NCI-H187 (cell line): ENCODE results near the gene TRAPPC12.
A peak's percentile ranks its signal among the peaks of the same experiment; 100 is the strongest.
"Not testable (repeated sequence)": the region's sequence is repeated elsewhere in the genome, so short reads cannot be mapped to it uniquely, and the experiment has no call there.

Source experiments
- DNase-seq, 2 experiments: peaks; one replicate each; lab custom pipeline; 2025; lab: John Stamatoyannopoulos, UW

The TRAPPC12 gene

GRCh38 chr2:3486047-3487027 is 106.8 kb downstream of the TRAPPC12 start:
- DNase-seq, result no peak

GRCh38 chr2:3487028-3487425 is 107.5 kb downstream of the TRAPPC12 start:
- no peak for DNase-seq

- no peak for DNase-seq
Observed at GRCh38 chr2:3487432-3487831, 107.9 kb downstream of the TRAPPC12 start.

GRCh38 chr2:3488061-3488531 is 108.6 kb downstream of the TRAPPC12 start:
- DNase-seq, result no peak

GRCh38 chr2:3488855-3489763 is 109.6 kb downstream of the TRAPPC12 start:
- peak; percentile 34 to 42 for DNase-seq

- DNase-seq, result no peak
Observed at GRCh38 chr2:3489764-3490115, 110.2 kb downstream of the TRAPPC12 start.

- no peak for DNase-seq
Observed at GRCh38 chr2:3490191-3491170, 111.0 kb downstream of the TRAPPC12 start.

- no peak for DNase-seq
Observed at GRCh38 chr2:3491306-3491705, 111.8 kb downstream of the TRAPPC12 start.

GRCh38 chr2:3491716-3492474 is 112.4 kb downstream of the TRAPPC12 start:
- DNase-seq, result no peak

- DNase-seq, result not testable (repeated sequence)
Observed at GRCh38 chr2:3492475-3492787, 112.9 kb downstream of the TRAPPC12 start.

GRCh38 chr2:3492951-3493614 is 113.6 kb downstream of the TRAPPC12 start:
- no peak for DNase-seq

GRCh38 chr2:3493615-3494007 is 114.1 kb downstream of the TRAPPC12 start:
- no peak for DNase-seq

GRCh38 chr2:3494984-3495666 is 115.6 kb downstream of the TRAPPC12 start:
- no peak for DNase-seq

- not testable (repeated sequence) for DNase-seq
Observed at GRCh38 chr2:3496708-3497080, 117.2 kb downstream of the TRAPPC12 start.

- DNase-seq, result no peak
Observed at GRCh38 chr2:3498783-3499394, 119.4 kb downstream of the TRAPPC12 start.

GRCh38 chr2:3500326-3500899 is 120.9 kb downstream of the TRAPPC12 start:
- no peak for DNase-seq

- no peak for DNase-seq
Observed at GRCh38 chr2:3503046-3503445, 123.6 kb downstream of the TRAPPC12 start.

- no peak for DNase-seq
Observed at GRCh38 chr2:3503483-3503882, 124.0 kb downstream of the TRAPPC12 start.

- DNase-seq, result no peak
Observed at GRCh38 chr2:3504741-3505140, 125.2 kb downstream of the TRAPPC12 start.
